PC-9 (cell line): ENCODE data around the gene FUT4.

Experiments
- CTCF ChIP-seq: fragments of 200-600 bp; sonication (generic); conservative IDR thresholded peaks from 2 replicates; pipeline ENCODE4 v1.6.1; 2017; ENCODE audit warnings: mixed run types, antibody characterized with exemption, mild to moderate bottlenecking, moderate library complexity
- EZH2 ChIP-seq: fragments of 200-600 bp; sonication (generic); IDR thresholded peaks from 2 replicates; pipeline ENCODE4 v1.8.0; 2017; ENCODE audit warnings: antibody characterized with exemption, low read depth

GRCh38 chr11:94560834-94561233, 17.1 kb downstream of the FUT4 start:
- TF ChIP-seq CTCF (no peak), EZH2 (no peak)
